ENCODE results near the gene CALHM1. TPM values are rescaled to one million over a fixed set of nuclear protein-coding genes. Genes with fewer than 3 reads are reported as not detected.

Gene CALHM1
- total and polyA plus RNA-seq, 2 of the 8 experiments (the other 6 are each of a cell fraction or from before 2014, with no cell fraction given): 0.29 to 0.34 TPM

- no peak for TF ChIP-seq GTF2F1 (IDR thresholded peaks at IDR 0.05; ENCODE audit: borderline replicate concordance, low read depth, low read length)
- TF ChIP-seq RBBP5 (IDR thresholded peaks at IDR 0.05; ENCODE audit: borderline replicate concordance, low read depth, low read length): no peak
- TF ChIP-seq HDAC2 (IDR thresholded peaks at IDR 0.05; ENCODE audit: borderline replicate concordance in 1 of 2, low read depth in 2 of 2, low read length in 2 of 2): no peak
- no peak for TF ChIP-seq TCF12 (IDR thresholded peaks at IDR 0.05; ENCODE audit: low read depth, low read length)
- TF ChIP-seq TBP (IDR thresholded peaks at IDR 0.05; ENCODE audit: low read depth, low read length): no peak
- TF ChIP-seq BRCA1 (IDR thresholded peaks at IDR 0.05; ENCODE audit: low read depth, low read length): no peak
- Histone ChIP-seq H2AK5ac (ENCODE audit: low read depth, low read length) (no peak overlapping the region), H2AFZ (ENCODE audit: low read length) (no peak overlapping the region), H4K8ac (ENCODE audit: extremely low read depth, insufficient read depth, low read length) (no peak overlapping the region; the same call in 1 of the 2 replicates), H3K23me2 (ENCODE audit: low read depth, low read length) (no peaks in the 10 kb centered on the region), H3K27ac (ENCODE audit: low read depth, low read length) (no peak overlapping the region), H3K14ac (ENCODE audit: insufficient read length) (no peak overlapping the region), H2BK5ac (ENCODE audit: low read depth, low read length) (no peak overlapping the region), H2BK12ac (ENCODE audit: low read depth, low read length) (no peak overlapping the region), H3K23ac (ENCODE audit: insufficient read length) (no peak overlapping the region), H4K5ac (ENCODE audit: insufficient read length, low read depth, low read length) (no peak overlapping the region), H3K27me3 (replicated peaks in 1 of 4; ENCODE audit: control insufficient read depth in 3 of 4, extremely low read depth in 1 of 4, insufficient read depth in 3 of 4, low read length in 3 of 4) (peaks cover 0 to 8% (median 6%) of the 10 kb centered on the region in 4 experiments; a peak in 6 of 7 replicates), H3K4me2 (ENCODE audit: insufficient read depth in 1 of 2, low read depth in 2 of 2, low read length in 2 of 2) (peak overlapping the region in 1 of 2 experiments; percentile 2; a peak in 1 of 4 replicates), H2BK15ac (ENCODE audit: low read length) (no peak overlapping the region), H3K4me1 (replicated peaks in 1 of 4; ENCODE audit: control insufficient read depth in 3 of 4, insufficient read depth in 4 of 4, low read length in 3 of 4) (no peaks in the 10 kb centered on the region), H4K91ac (replicated peaks; ENCODE audit: insufficient read length, low read length) (no peak overlapping the region), H3K36me3 (ENCODE audit: control insufficient read depth in 2 of 4, insufficient read depth in 4 of 4, low read length in 3 of 4) (no peaks in the 10 kb centered on the region), H4K20me1 (replicated peaks in 1 of 2; ENCODE audit: control insufficient read depth in 1 of 2, insufficient read depth in 2 of 2, low read length in 2 of 2) (no peaks in the 10 kb centered on the region), H3K9ac (replicated peaks in 1 of 4; ENCODE audit: extremely low read depth in 1 of 4, low read depth in 3 of 4, low read length in 3 of 4) (no peak overlapping the region), H2BK20ac (ENCODE audit: low read length) (no peak overlapping the region), H3K18ac (ENCODE audit: extremely low read depth, low read length) (no peak overlapping the region), H2BK120ac (replicated peaks; ENCODE audit: low read depth, low read length) (no peak overlapping the region), H3K79me2 (ENCODE audit: control insufficient read depth in 1 of 2, insufficient read depth in 2 of 2, low read length in 2 of 2) (no peaks in the 10 kb centered on the region), H3K56ac (replicated peaks; ENCODE audit: insufficient read length, low read depth, low read length) (no peak overlapping the region), H3K4ac (replicated peaks; ENCODE audit: insufficient read length, low read depth, low read length) (no peak overlapping the region), H3K79me1 (ENCODE audit: low read depth, low read length) (no peaks in the 10 kb centered on the region), H3K4me3 (ENCODE audit: extremely low read depth in 1 of 4, insufficient read depth in 2 of 4, low read depth in 3 of 4, low read length in 4 of 4) (no peak overlapping the region), H3K9me3 (ENCODE audit: insufficient read depth in 2 of 2, low read depth in 1 of 2, low read length in 1 of 2) (no peaks in the 10 kb centered on the region)
- no peak for DNase-seq (ENCODE audit: low read depth in 1 of 2, low spot score in 2 of 2)
- CTCF ChIA-PET (ENCODE audit: partially characterized antibody): interaction anchor here (0.6 to 5.4 kb wide), 6 partner anchors 10 to 65 kb away, joined by 3 to 37 read pairs (median 4); partner anchors contain the start of gene CALHM2
- WGBS, 2 experiments (ENCODE audit: extremely low coverage in 1 of 2, insufficient coverage in 1 of 2, insufficient read length in 1 of 2, insufficient replicate concordance in 2 of 2, low coverage in 1 of 2, low lambda C conversion rate in 2 of 2, missing lambda C conversion rate in 1 of 2): 75% methylated on average over 7 of the region's 7 CpGs; no CpG with 5 or more reads in 1 of the 2 experiments
- POLR2A ChIA-PET (ENCODE audit: partially characterized antibody): no interaction called here
- FAIRE-seq: no peak
Measured at GRCh38 chr10:103499881-103500280, 41.2 kb upstream of the CALHM1 start.

Data from H1 (cell line).